H1 (cell line): Measurements from ENCODE around the gene DUSP7. TPM values are rescaled to one million over a fixed set of nuclear protein-coding genes. Genes with fewer than 3 reads are reported as not detected.

Experiments
- CTCF ChIA-PET: fragments of 300-600 bp; sonication (Branson Sonifier 250); formaldehyde crosslinking; loops from one replicate; lab custom pipeline; 2021; ENCODE audit not compliant: partially characterized antibody; lab: Charles Lee
- POLR2A ChIA-PET: fragments of 300-600 bp; sonication (Branson Sonifier 250); formaldehyde crosslinking; loops from one replicate; lab custom pipeline; 2021; ENCODE audit warnings: inconsistent platforms; ENCODE audit not compliant: partially characterized antibody; lab: Charles Lee
- DNase-seq, 2 experiments: peaks; one replicate each; pipeline versions ENCODE4 v3.0.0 to v3.0.0-alpha.2; 2010 to 2022; ENCODE audit warnings: low spot score in 2 of 2, low read depth in 1 of 2, mixed read lengths in 1 of 2
- FAIRE-seq: peaks from 2 replicates; lab custom pipeline; 2011; peaks lifted over from hg19 to GRCh38; lab: Jason Lieb, UNC
- H2AFZ ChIP-seq: 2 replicates; pipeline ENCODE4 v1.8.1; 2012; ENCODE audit warnings: low read length, inconsistent platforms
- H2AK5ac ChIP-seq: 2 replicates; pipeline ENCODE4 v1.6.1; 2013; ENCODE audit warnings: low read depth, low read length
- H2BK120ac ChIP-seq: replicated peaks from 2 replicates; pipeline ENCODE3; 2013; ENCODE audit warnings: low read depth, low read length, inconsistent platforms
- H2BK12ac ChIP-seq: 2 replicates; pipeline ENCODE4 v1.6.1; 2013; ENCODE audit warnings: low read depth, low read length
- H2BK15ac ChIP-seq: 2 replicates; pipeline ENCODE4 v1.6.1; 2013; ENCODE audit warnings: low read length
- H2BK20ac ChIP-seq: 2 replicates; pipeline ENCODE4 v1.6.1; 2013; ENCODE audit warnings: low read length
- H2BK5ac ChIP-seq: 2 replicates; pipeline ENCODE4 v1.6.1; 2013; ENCODE audit warnings: low read depth, low read length
- H3K14ac ChIP-seq: 2 replicates; pipeline ENCODE4 v1.6.1; 2013; ENCODE audit warnings: inconsistent platforms; ENCODE audit not compliant: insufficient read length
- H3K18ac ChIP-seq: 2 replicates; pipeline ENCODE4 v1.6.1; 2013; ENCODE audit warnings: low read length; ENCODE audit errors: extremely low read depth
- H3K23ac ChIP-seq: 2 replicates; pipeline ENCODE4 v1.6.1; 2013; ENCODE audit warnings: inconsistent platforms; ENCODE audit not compliant: insufficient read length
- H3K23me2 ChIP-seq: 2 replicates; pipeline ENCODE4 v1.6.1; 2013; ENCODE audit warnings: low read depth, low read length
- H3K27ac ChIP-seq: 2 replicates; pipeline ENCODE4 v1.6.1; 2011; ENCODE audit warnings: low read depth, low read length, inconsistent platforms
- H3K27me3 ChIP-seq, 4 experiments: replicated peaks in 1 of 4; 1 replicate in 1 of 4; 2 replicates in 3 of 4; pipeline versions ENCODE4 v1.6.1 to v1.8.1; 2011 to 2013; ENCODE audit warnings: low read length in 3 of 4, mild to moderate bottlenecking in 3 of 4, inconsistent platforms in 2 of 4, mixed read lengths in 2 of 4, moderate library complexity in 1 of 4; ENCODE audit not compliant: control insufficient read depth in 3 of 4, insufficient read depth in 3 of 4; ENCODE audit errors: extremely low read depth in 1 of 4
- H3K36me3 ChIP-seq, 4 experiments: 2 replicates each; pipeline versions ENCODE4 v1.6.1 to v1.8.1; 2011 to 2013; ENCODE audit warnings: mild to moderate bottlenecking in 4 of 4, low read length in 3 of 4, moderate library complexity in 2 of 4, control low read depth in 1 of 4, inconsistent platforms in 1 of 4; ENCODE audit not compliant: insufficient read depth in 4 of 4, control insufficient read depth in 2 of 4
- H3K4ac ChIP-seq: replicated peaks from 2 replicates; pipeline ENCODE3; 2013; ENCODE audit warnings: low read length, low read depth, mixed read lengths, inconsistent platforms; ENCODE audit not compliant: insufficient read length
- H3K4me1 ChIP-seq, 4 experiments: replicated peaks in 1 of 4; 1 replicate in 1 of 4; 2 replicates in 3 of 4; pipeline versions ENCODE4 v1.6.1 to v1.8.1; 2011 to 2013; ENCODE audit warnings: low read length in 3 of 4, inconsistent platforms in 2 of 4, mixed read lengths in 1 of 4; ENCODE audit not compliant: insufficient read depth in 4 of 4, control insufficient read depth in 3 of 4
- H3K4me2 ChIP-seq, 2 experiments: 2 replicates each; pipeline versions ENCODE4 v1.6.1 to v1.8.1; 2011 to 2013; ENCODE audit warnings: low read depth in 2 of 2, low read length in 2 of 2, control low read depth in 1 of 2, inconsistent platforms in 1 of 2, mild to moderate bottlenecking in 1 of 2; ENCODE audit not compliant: insufficient read depth in 1 of 2
- H3K4me3 ChIP-seq, 4 experiments: fragments of 200-600, 300-600 bp in 1 of 4; sonication (generic), shearing (Covaris generic), sonication (Bioruptor Twin) in 1 of 4; 2 replicates each; pipeline versions ENCODE4 v1.5.1 to v1.8.1; 2011 to 2016; ENCODE audit warnings: low read length in 4 of 4, low read depth in 3 of 4, control low read depth in 2 of 4, inconsistent platforms in 2 of 4, mild to moderate bottlenecking in 2 of 4, mixed read lengths in 1 of 4, moderate library complexity in 1 of 4; ENCODE audit not compliant: insufficient read depth in 2 of 4; ENCODE audit errors: extremely low read depth in 1 of 4
- H3K56ac ChIP-seq: replicated peaks from 2 replicates; pipeline ENCODE3; 2013; ENCODE audit warnings: low read depth, mild to moderate bottlenecking, mixed read lengths, low read length, inconsistent platforms; ENCODE audit not compliant: insufficient read length
- H3K79me1 ChIP-seq: 2 replicates; pipeline ENCODE4 v1.6.1; 2013; ENCODE audit warnings: low read depth, low read length, control low read depth
- H3K79me2 ChIP-seq, 2 experiments: 2 replicates each; pipeline versions ENCODE4 v1.6.1 to v1.8.1; 2012 to 2013; ENCODE audit warnings: low read length in 2 of 2, mild to moderate bottlenecking in 2 of 2, inconsistent platforms in 1 of 2; ENCODE audit not compliant: insufficient read depth in 2 of 2, control insufficient read depth in 1 of 2
- H3K9ac ChIP-seq, 4 experiments: replicated peaks in 1 of 4; 1 replicate in 1 of 4; 2 replicates in 3 of 4; pipeline versions ENCODE4 v1.6.1 to v1.8.1; 2011 to 2013; ENCODE audit warnings: low read depth in 3 of 4, low read length in 3 of 4, control low read depth in 2 of 4, mild to moderate bottlenecking in 2 of 4, moderate library complexity in 2 of 4, inconsistent platforms in 1 of 4; ENCODE audit errors: extremely low read depth in 1 of 4
- H3K9me3 ChIP-seq, 2 experiments: 2 replicates each; pipeline versions ENCODE4 v1.6.1 to v1.8.1; 2012 to 2013; ENCODE audit warnings: mild to moderate bottlenecking in 2 of 2, moderate library complexity in 2 of 2, control low read depth in 1 of 2, inconsistent platforms in 1 of 2, low read depth in 1 of 2, low read length in 1 of 2, mixed read lengths in 1 of 2; ENCODE audit not compliant: insufficient read depth in 2 of 2
- H4K20me1 ChIP-seq, 2 experiments: replicated peaks in 1 of 2; 2 replicates each; pipeline versions ENCODE3 to v1.8.1; 2011 to 2013; ENCODE audit warnings: inconsistent platforms in 2 of 2, low read length in 2 of 2, mild to moderate bottlenecking in 1 of 2; ENCODE audit not compliant: insufficient read depth in 2 of 2, control insufficient read depth in 1 of 2
- H4K5ac ChIP-seq: 2 replicates; pipeline ENCODE4 v1.6.1; 2013; ENCODE audit warnings: low read length, low read depth, mixed read lengths, inconsistent platforms; ENCODE audit not compliant: insufficient read length
- H4K8ac ChIP-seq: 2 replicates; pipeline ENCODE4 v1.8.0; 2013; ENCODE audit warnings: mild to moderate bottlenecking, moderate library complexity, low read length, inconsistent platforms; ENCODE audit not compliant: insufficient read depth; ENCODE audit errors: extremely low read depth
- H4K91ac ChIP-seq: replicated peaks from 2 replicates; pipeline ENCODE3; 2013; ENCODE audit warnings: low read length, mixed read lengths, inconsistent platforms; ENCODE audit not compliant: insufficient read length
- CTBP2 ChIP-seq: IDR thresholded peaks from 2 replicates; pipeline ENCODE4 v1.7.0; 2011; ENCODE audit warnings: borderline replicate concordance, mild to moderate bottlenecking, moderate library complexity, mixed read lengths, low read length; ENCODE audit not compliant: insufficient read depth, insufficient read length
- YY1 ChIP-seq: IDR thresholded peaks from 2 replicates; pipeline ENCODE4 v1.6.1; 2011; ENCODE audit warnings: low read depth, mild to moderate bottlenecking, low read length
- WGBS, 2 experiments: shearing (Covaris generic) in 1 of 2; methylation state at CpG; one replicate each; pipeline versions ENCODE4 v1.1.6 to v1.1.7; 2013 to 2015; ENCODE audit warnings: low lambda C conversion rate in 2 of 2, mixed read lengths in 2 of 2, inconsistent platforms in 1 of 2, low coverage in 1 of 2, missing lambda C conversion rate in 1 of 2; ENCODE audit not compliant: insufficient replicate concordance in 2 of 2, insufficient coverage in 1 of 2, insufficient read length in 1 of 2; ENCODE audit errors: extremely low coverage in 1 of 2, missing lambda C conversion rate in 1 of 2; 5-methylcytosine and 5-hydroxymethylcytosine counted together
- polyA plus RNA-seq, 7 experiments: library from polyadenylated mRNA; depleted of rRNA in 3 of 7; stranded (reverse) in 5 of 7; unstranded in 2 of 7; fragments of >200 nt in 5 of 7; fragments of 200-250 nt in 2 of 7; gene quantifications; 1 replicate in 5 of 7; 2 replicates in 1 of 7; 4 replicates in 1 of 7; pipeline versions ENCODE4 v1.2.1 to v1.2.3, GENCODE V29; 2011 to 2013; ENCODE audit warnings: missing spikeins in 2 of 7, mixed read lengths in 2 of 7
- total RNA-seq: library from RNA; stranded (reverse); fragmentation: NEBNext Ultra II Directional; extraction: Animal tissue kit (Norgen Biotek cat#: 25700); gene quantifications from 2 replicates; pipeline ENCODE4 v1.2.1, GENCODE V29; 2021

The DUSP7 gene
- total and polyA plus RNA-seq, 2 of the 8 experiments (the other 6 are each of a cell fraction or from before 2014, with no cell fraction given): 19.4 to 24.9 TPM

- FAIRE-seq (no peak), DNase-seq (no peak)
- WGBS, 2 experiments: 89% methylated on average over 9 of the region's 9 CpGs; no CpG with 5 or more reads in 1 of the 2 experiments
- no peak overlapping the region for H3K27ac ChIP-seq
- H3K79me2 ChIP-seq: no peaks in the 10 kb centered on the region
- CTCF ChIA-PET: interaction anchor here (0.6 to 9.4 kb wide), 10 partner anchors 9 to 360 kb away, joined by 3 to 124 read pairs (median 8); no protein-coding TSS in a partner anchor
- H3K9ac ChIP-seq: no peak overlapping the region
- H3K9me3 ChIP-seq: no peaks in the 10 kb centered on the region
- no peak overlapping the region for H2AK5ac ChIP-seq
- H3K4me1 ChIP-seq: peaks cover 0 to 2% (median 0%) of the 10 kb centered on the region in 4 experiments; a peak in 2 of 7 replicates
- no peaks in the 10 kb centered on the region for H3K23me2 ChIP-seq
- H2BK5ac ChIP-seq: no peak overlapping the region
- no peak overlapping the region for H2BK12ac ChIP-seq
- H4K8ac ChIP-seq: peak overlapping the region; percentile 48; the same call in 1 of the 2 replicates
- H4K5ac ChIP-seq: no peak overlapping the region
- no peak overlapping the region for H2BK20ac ChIP-seq
- no peaks in the 10 kb centered on the region for H4K20me1 ChIP-seq
- no peak overlapping the region for H2BK120ac ChIP-seq
- no peaks in the 10 kb centered on the region for H3K27me3 ChIP-seq
- no peak overlapping the region for H3K23ac ChIP-seq
- H3K4me2 ChIP-seq: no peak overlapping the region
- no peaks in the 10 kb centered on the region for H3K36me3 ChIP-seq
- H4K91ac ChIP-seq: no peak overlapping the region
- H3K4me3 ChIP-seq: no peak overlapping the region
- H3K18ac ChIP-seq: no peak overlapping the region; the same call in 1 of the 2 replicates
- no peak overlapping the region for H2AFZ ChIP-seq
- no peak overlapping the region for H2BK15ac ChIP-seq
- H3K4ac ChIP-seq: no peak overlapping the region
- H3K79me1 ChIP-seq: no peaks in the 10 kb centered on the region
- no peak overlapping the region for H3K56ac ChIP-seq
- no peak for TF ChIP-seq CTBP2
- no peak for TF ChIP-seq YY1
- TF ChIP-seq, all 59 proteins: peak for 0
- POLR2A ChIA-PET: interaction anchor here (0.7 to 1.7 kb wide), 4 partner anchors 9 to 16 kb away, joined by 3 to 4 read pairs (median 3); no protein-coding TSS in a partner anchor
- H3K14ac ChIP-seq: no peak overlapping the region
Observed at GRCh38 chr3:52029053-52029452, 27.3 kb downstream of the DUSP7 start.
